ENCODE measurements around the gene BNIP5.
"Not testable (repeated sequence)": the region's sequence is repeated elsewhere in the genome, so short reads cannot be mapped to it uniquely, and the experiment has no call there.

Gene BNIP5

DNA sequence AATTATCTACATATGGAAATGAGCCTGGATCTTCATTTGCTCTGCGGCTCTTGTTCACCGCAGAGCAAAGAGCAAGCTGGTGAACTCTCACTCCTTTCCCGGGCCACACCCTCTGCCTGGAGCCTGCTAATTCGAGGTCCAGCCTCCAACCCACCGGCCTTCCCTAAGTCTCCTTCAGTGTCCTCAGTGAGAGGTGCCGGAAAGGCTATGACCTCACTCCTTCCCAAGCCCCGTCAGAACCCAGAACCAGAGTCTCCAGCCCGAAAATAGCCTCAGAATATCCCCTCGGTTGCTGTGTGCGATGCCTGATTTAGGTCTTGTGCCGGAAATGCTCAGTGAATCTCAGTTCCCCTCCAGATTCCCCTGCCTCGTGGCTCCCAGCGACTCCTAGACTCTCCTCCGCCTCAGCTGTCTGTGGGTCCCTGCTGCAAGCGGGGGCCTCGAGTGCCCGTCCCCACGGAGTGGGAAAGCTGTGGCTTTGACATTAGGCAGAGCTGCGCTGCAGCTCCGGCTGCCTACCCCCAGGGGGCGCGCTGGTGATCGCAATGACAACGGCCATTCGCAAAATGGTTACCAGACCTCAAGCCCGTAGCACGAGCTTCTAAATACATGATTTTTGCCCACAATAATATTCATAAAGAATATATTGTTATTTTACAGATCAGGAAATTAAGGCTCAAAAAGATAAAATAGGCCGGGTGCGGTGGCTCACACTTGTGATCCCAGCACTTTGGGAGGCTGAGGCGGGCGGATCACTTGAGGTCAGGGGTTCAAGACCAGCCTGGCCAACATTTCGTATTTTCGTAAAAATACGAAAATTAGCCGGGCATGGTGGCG lies 4.1 kb upstream of the BNIP5 start:
- peak; percentile 92 to 94 for DNase-seq

DNA sequence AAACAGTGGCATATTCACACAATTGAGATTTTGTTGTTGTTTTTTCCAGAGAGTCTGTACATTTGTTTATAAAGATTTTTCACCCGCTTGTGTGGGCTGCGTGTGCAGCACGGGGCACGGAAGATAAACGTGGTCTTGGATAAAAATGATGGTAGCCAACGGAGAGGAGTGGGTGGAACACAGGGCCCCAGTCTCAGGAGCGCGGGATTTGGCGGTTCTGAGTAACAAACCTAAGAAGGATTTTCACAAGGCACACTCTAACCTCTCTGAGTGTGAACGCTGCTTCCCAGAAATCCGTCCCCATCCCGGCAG lies 3.6 kb upstream of the BNIP5 start:
- no peak for DNase-seq

DNA sequence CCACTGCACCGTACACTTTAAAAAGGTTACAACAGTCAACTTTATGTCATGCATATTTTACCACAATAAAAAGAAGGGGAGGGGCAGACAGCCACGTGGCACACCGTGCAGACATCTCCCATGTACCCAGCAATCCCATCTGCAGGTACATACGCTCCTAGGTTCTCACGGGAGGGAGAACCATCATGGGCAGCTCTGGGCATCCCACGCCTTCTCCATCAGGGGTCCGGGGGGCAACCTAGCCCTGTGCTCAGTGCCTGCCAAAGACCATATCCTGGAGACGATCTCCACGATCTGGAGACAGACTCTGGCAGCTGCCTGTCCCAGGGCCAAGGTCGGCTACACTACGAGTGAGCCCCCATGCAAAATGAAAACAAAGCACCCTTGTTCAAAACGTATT lies 2.5 kb upstream of the BNIP5 start:
- DNase-seq, result peak in 1 of 2 experiments; percentile 43

DNA sequence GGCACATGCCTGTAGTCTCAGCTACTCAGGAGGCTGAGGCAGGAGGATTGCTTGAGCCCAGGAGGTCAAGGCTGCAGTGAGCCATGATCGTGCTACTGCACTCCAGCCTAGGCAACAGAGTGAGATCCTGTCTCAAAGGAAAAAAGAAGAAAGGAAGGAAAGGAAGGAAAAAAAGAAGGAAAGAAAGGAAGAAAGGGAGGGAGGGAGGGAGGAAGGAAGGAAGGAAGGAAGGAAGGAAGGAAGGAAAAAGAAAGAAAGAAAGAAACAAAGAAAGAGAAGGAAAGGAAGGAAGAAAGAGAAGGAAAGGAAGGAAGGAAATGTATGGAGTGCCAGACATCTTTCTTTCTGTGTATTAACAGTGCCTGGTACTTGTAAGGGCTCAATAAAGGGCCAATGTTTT lies 1.5 kb upstream of the BNIP5 start:
- not testable (repeated sequence) for DNase-seq

DNA sequence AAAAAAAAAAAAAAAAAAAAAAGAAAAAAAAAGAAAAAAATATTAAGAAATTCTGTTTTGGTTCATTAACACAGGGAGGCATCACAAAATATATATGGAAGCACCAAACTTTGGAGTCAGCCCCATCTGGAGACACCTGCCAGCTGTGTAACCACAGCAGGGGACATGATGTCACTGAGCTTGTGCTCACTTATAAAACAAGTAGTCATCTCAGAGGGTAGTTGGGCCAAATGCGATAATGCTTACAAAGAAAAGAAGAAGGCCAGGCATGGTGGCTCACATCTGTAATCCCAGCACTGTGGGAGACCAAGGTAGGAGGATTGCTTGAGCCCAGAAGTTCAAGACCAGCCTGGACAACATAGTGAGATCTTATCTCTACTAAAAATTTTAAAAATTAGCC lies 1.1 kb upstream of the BNIP5 start:
- no peak for DNase-seq

DNA sequence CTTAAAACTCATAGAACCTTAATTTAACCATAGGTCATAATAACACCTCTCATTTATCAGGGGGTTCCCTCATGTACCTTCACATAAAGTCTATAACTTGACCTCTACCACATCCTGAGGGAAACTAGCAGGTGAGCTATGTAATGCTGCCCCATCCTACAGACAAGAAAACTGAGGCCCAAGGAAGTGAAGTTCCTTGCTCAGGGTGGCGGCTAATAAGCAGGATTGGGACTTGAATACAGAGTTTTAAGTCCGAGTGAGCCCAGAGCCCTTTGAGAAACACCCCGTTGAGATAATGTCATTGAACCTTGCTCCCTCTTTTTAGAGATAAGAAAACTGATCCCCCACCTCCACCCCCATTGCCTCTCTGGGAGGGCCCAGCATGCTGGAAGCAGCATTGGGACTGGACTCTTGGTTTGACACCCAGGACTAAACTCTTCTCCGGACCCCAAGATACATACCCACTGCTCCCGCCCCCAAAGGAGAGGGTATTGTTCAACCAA lies 429 bp downstream of the BNIP5 start:
- DNase-seq, result no peak

DNA sequence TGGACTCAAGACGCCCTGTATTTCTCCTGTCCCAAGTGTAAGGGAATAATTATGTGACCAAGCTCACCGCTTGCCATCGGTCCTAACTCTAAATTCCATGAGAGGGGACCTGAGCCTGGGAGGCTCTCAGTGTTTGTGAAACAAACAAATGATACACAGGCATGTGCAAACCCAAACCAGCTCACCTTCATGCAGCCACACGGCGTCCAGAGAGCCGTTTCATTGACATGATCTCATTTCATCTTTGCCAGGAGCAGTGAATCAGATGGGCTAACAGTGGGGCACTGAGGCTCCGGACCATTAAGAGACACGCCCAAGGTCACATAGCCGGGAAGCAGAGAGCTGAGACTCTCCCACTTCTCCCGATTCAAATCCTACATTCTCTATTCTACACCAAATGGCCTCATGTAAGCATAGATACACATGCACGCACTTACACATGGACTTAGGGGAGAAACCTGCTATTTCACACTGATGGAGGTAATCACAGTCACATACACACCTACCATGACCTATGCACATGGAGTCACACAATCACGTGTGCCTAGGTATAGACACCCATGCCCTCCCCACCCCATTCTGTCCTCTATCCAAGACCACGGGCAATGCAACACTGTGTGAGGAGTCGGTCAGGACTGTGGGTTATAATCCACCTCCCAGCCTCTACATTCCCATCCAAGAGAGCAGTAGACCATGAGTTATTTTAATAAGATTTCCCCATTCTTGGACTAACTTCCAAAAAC lies 1.1 kb downstream of the BNIP5 start:
- no peak for DNase-seq

DNA sequence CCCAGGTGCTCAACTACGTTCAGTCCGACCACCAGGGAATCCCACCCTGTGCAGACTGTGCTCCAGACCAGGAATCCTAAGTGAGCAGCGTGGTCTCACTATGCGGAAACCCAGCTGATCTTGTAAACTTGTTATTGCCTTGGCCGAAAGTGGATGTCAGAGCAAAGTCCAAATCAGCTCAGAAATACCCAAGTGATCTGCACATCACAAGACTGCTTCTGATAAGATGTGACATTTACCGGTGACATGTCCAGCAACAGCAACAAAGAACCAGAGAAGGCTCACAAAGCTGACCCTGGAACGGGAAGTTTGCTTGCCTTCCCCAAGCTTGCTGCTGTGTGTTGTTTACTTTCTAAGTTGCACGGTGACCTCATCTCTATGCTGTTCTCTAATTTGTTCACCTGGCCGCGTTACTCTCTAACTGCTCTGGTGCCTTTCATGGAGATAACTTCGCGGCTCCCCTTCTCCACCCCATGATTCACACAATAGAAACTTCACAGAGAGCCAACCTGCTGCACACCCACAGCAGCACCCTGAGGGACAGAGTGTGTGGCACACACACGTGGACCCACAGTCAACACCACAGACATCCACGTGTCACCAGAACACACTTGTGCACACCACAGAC lies 1.7 kb downstream of the BNIP5 start:
- DNase-seq, result peak in 1 of 2 experiments; percentile 38

DNA sequence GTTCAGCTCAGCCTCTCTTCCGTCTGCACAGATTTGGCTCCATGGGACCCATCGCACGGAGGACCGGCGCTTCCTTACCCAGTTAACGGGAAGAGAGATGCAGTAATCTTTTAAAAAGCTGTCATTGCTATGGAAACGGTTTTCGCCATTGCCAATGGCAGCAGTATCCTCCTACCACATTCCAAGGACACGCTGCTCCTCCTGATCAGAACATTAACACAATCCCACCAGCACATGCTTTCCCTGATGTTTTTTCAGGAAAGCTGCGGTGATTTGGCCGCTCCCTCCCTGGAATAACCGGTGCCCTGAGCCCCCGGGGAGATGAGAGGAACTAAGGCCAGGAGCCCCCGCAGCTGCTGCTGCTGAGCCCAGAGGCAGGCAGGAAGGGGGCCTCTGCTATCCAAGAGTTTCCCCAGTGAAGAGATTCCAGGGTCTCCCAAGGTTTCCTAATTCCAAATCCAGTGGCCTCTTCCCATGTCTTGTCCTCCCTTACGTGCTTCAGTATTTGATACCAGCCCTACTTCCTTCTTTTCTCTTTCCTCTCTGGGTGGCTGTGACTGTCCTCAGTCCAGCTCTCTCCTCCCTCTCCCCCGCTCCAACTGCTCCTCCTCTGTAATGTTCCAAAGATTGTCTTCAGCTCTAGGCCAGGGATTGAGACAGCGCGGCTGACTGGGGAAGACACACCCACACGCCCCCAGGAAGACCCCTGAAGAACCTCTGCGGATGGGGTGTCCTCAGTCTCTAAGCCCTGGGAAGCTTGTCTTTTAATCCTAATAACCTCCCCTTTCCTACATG lies 2.6 kb downstream of the BNIP5 start:
- peak in 1 of 2 experiments; percentile 16 for DNase-seq

DNA sequence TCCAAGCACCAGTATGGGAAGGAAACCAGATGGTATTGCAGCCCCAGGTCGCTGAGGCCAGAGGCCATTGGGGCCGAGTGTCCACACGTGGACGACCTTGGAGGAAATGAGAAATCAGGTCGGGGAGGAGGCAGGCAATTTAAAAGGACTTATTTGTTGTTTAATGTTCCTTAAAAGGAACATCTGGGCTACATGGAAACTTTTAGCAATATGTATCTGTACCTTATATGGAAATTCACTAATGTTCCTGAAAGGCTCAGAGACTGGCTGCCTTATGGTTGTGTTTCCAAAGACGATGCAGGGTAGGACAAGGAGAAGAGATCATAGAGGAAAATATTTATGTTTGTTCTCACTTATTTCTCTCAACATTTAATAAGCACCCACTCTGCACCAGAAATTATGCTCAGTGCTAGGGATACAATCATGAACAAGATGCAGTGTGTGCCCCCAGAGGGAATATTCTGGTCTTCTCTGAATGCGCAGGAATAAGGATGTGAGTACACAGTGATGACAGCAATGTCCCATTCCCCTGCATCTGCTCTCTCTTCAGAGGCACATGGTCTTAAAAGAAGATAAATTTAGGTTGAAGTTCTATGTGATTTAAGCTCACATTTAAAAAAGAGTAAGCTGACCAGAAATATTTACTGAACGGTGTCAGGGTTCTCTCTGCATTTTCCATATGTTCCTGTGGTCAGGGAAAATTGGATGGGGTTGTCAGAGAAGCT lies 3.4 kb downstream of the BNIP5 start:
- no peak for DNase-seq

DNA sequence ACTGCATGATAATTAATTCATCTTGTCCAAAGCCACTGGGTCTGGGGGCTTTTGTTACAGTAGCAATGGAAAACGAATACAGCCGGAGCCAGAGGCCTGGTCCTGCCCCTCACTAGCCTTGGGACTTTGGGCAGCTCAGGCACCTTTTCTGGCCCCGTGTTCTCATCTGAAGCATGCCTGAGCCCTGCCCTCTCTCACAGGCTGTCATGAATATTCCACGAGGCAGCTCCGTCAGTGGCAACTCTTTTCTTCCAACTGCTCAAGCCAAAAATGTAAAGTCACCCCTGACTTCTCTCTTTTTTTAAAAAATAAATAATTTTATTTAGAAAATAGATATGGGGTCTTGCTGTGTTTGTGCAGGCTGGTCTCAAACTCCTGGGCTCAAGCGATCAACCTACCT lies 5.3 kb downstream of the BNIP5 start:
- DNase-seq, result no peak

DNA sequence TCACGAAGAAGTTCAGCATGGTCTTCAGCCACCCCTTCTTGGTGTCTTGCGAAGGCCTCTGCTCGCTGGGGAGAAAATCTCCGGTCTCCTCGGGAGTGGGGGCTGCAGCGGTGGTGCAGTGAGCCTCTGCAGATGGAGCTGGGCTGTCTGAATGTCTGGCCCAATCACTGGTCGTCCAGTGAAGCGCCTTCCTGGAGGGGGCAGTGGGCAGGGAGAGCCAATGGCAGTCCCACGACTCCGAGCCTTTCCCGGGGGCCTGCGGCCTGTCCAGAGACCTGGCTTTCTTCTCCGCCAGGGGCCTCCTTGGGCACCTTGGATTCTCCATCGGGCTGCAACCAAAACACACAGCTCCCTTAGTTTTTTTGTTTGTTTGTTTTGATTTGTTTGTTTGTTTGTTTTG lies 6.3 kb downstream of the BNIP5 start:
- DNase-seq, result no peak

DNA sequence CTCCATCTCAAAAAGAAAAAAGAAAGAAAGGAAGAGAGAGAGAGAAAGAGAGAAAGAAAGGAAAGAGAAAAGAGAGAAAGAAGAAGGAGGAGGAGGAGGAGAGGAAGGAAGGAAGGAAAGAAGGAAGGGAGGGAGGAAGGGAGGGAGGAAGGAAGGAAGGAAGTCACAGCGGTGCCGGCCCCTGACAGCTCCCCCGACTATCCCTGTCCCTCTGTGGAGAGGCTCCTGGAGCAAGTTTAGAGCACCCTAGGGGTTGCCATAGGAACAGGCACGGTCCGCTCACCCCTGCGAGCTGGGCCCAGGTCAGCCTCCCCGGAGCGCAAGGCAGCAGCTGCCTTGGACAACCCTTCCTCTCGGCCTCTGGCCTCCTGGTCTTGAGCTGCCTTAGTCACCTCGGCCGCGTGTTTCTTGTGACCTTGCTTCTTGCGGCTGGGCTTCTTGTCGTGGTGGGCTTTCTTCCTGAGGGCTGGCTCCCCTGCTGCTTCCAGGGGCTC lies 6.8 kb downstream of the BNIP5 start:
- DNase-seq, result peak; percentile 50 to 73

DNA sequence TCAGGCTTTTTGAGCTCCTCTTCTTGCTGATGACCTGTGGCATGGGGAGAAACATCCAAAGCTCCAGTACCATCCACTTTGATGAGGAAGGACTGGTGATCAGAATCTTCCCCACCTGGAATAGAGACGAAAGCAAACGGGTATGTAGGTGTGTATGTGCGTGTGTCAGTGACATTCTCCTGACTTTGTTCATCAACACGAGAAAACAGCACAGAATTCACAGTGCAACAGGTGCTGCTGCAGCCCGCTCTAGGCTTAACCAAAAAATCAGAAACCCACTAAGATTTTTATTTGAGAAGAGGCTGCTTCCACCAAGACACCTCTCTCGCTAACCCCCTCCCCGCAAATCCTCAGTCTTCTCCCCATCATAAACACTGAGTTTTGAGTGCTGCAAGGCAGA lies 8.1 kb downstream of the BNIP5 start:
- peak in 1 of 2 experiments; percentile 29 for DNase-seq

DNA sequence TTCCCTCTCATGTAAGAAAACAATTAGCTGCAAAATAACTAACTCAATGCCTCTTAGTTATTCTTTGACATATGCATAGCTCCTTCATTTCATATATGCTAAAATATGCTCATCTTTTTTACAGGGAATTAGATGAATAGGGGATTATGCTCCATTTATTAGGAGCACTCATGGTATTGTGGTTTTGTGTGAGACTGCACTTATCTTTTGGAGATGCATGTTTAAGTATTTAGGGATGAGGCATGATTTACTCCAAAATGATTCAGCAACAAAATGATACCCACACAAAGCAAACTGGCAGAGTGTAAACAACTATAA lies 8.8 kb downstream of the BNIP5 start:
- DNase-seq, result no peak

DNA sequence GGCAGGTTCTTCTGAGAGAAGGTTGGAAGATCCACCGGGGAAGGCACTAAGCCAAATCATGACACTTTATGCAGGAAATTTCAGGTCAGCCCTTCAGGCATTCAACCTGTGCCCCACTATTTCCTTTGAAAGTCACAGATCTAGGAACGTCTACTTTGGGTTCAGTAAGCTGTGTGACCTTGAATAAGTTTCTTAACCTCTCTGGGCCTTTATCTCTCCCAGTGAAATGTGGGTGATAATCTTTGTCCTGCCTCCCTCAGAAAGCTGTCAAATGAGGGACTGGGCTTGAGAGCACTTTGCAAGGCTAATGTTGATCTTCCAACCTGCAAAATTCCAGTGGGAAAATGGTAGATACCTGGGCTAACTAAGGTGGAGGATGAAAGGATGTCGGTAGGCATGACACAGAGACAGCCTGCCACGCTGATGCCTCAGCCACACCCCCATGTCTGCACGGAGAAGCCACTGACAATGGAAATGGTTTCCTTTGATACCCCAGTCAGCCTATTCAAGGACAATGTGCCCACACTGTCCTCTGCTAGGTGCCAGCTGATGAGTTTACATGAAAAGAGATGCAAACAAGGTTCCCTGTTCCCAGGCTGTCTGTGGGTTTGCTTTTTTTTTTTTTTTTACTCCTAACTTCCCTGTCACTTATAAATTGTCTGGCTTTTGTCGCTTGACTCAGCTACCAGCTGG lies 9.3 kb downstream of the BNIP5 start:
- DNase-seq, result peak; percentile 63 to 80

DNA sequence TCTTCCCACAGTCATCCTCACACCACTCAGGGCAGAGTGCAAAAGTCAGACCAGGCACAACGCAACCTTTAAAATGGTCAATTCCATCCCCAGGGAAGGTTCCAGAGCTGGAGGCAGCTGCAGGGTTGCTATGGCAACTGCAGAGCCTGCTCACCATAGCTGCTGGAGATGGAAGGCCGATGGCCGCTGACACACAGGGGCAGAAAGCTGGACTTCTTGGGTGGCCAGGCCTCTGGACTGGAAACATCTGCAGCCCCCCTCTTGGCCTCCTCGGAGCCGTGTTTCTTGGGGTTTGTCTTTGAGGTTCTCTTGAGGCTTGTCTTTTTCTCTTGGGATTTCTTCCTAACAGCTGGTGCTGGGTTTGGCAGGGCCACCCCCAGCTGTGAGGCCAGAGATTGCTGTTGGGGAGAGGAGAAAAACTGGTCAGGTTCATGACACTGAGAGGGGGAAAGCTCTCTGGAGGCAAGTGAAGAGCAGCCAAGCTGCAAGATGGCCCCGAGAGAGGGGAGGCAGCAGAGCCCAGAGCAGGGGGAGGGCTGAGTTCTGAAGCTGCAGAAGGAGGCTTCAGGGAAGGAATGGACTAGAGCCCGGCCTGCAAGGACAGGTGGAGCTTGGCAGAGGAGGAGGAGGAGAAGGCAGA lies 10.2 kb downstream of the BNIP5 start:
- DNase-seq, result peak in 1 of 2 experiments; percentile 51

DNA sequence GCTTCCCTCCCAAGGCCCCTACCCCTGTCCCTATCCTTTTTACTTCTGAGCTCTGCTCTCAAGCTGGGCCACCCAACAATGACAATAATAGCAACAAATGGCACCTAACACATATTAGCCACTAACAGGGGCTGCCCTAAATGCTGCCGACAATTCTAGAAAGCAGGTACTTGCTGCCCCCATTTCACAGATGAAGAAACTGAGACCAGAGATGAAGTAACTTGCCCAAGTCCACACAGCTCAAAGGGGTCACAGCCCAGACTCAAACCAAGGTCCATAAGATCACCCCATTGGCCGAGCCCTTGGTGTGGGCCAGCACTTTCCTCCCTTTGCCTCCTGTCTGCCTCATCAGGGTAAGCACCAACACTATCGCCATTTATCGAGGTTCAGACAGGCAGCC lies 12.0 kb downstream of the BNIP5 start:
- no peak for DNase-seq

DNA sequence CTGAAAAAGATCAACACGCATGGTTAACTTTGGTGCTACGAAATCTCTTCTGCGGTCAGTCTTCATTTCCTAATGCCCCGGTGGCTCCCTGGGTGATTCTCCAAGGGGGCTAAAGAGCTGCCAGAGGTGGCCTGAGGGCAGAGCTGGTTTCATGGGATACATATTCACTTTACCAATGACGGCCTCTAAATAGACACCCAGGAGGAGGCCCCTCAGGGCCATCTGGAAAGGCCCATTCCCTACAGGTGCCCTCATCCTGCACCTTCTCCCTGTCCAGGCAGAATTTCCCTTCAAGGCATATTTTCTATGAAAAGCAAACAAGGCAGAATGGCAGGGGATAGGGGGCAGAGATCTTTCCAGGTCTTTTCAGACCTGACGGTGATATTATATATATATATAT lies 12.5 kb downstream of the BNIP5 start:
- no peak for DNase-seq

DNA sequence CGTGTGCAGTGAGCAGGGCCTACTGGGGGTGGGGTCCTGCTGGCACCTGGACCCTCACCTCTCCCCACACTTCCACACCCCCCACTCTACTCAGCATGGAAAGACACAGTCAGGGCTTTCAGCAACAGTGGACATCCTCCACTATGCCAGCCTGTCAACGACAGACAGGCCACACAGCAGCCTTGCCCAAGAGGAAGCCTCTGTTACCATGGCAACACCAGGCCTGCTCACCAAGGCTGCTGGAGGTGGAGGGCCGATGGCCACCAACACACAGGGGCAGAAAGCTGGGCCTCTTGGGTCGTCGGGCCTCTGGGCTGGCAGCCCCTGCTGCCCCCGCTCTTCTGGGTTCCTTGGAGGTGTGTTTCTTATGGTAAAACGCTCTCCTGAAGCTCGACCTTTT lies 13.6 kb downstream of the BNIP5 start:
- DNase-seq, result peak in 1 of 2 experiments; percentile 39

DNA sequence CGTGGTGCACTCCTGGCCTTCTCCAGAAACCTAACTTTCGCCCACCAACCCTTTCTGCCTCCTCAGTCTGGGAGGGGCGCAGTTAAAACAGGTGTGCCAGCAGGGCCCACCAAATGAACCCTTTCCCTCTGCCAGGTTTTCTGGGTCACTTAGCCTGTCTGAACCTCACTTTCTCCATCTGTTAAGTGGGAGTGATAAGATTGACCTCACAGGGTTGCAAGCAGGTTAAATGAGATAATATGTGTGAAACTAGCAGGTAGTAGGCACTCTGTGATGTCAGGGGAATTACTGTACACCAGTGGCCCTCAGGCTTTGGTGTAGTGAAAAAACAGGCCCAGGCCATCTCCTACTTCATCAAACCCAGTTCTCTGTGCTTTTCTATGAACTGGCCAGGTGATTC lies 14.1 kb downstream of the BNIP5 start:
- DNase-seq, result no peak
